Measurements from ENCODE around the gene THRB. TPM values are rescaled to one million over a fixed set of nuclear protein-coding genes. Genes with fewer than 3 reads are reported as not detected.

Gene THRB
- total RNA-seq, 4 donors from 2014 or later = 9.8 to 52.4 (median 31.3) TPM

DNA sequence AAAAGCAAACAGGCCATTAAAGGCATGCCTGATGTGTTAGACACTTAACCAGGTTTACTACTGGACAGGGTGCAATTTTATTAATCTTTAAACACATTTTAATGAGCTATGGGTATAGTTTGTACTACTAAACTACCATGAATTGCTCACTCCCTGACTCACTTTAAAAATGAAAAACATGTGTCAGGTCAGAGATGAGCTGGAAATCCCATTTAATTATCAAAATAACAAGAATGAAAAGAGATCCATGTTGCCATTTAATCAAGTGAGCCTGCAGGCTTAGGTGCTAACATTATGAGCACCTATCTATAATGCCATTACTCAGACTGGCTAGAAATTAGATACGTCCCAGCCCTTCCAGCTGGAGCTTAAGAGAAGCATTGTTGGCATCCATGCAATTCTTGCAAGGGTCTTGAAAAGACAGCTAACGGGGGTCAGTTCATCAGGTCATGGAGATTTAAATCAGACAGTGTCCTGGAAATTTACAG lies 224.4 kb downstream of the THRB start:
- Histone ChIP-seq H3K4me1 (peaks cover 0 to 14% (median 2%) of the 10 kb centered on the region in 4 donors), H3K4me3 (no peak overlapping the region), H3K9me3 (no peaks in the 10 kb centered on the region), H3K27ac (no peak overlapping the region), H3K27me3 (no peaks in the 10 kb centered on the region), H3K36me3 (no peaks in the 10 kb centered on the region)
- TF ChIP-seq, protein P1, sequence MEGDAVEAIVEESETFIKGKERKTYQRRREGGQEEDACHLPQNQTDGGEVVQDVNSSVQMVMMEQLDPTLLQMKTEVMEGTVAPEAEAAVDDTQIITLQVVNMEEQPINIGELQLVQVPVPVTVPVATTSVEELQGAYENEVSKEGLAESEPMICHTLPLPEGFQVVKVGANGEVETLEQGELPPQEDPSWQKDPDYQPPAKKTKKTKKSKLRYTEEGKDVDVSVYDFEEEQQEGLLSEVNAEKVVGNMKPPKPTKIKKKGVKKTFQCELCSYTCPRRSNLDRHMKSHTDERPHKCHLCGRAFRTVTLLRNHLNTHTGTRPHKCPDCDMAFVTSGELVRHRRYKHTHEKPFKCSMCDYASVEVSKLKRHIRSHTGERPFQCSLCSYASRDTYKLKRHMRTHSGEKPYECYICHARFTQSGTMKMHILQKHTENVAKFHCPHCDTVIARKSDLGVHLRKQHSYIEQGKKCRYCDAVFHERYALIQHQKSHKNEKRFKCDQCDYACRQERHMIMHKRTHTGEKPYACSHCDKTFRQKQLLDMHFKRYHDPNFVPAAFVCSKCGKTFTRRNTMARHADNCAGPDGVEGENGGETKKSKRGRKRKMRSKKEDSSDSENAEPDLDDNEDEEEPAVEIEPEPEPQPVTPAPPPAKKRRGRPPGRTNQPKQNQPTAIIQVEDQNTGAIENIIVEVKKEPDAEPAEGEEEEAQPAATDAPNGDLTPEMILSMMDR (IDR thresholded peaks at IDR 0.05) = no peak
- TF ChIP-seq POLR2A (IDR thresholded peaks at IDR 0.05) (no peak), EP300 (IDR thresholded peaks at IDR 0.05; ENCODE audit: low read depth) (no peak), POLR2AphosphoS5 (IDR thresholded peaks at IDR 0.05) (no peak)
- WGBS, 2 donors (ENCODE audit: low coverage in 1 of 2) = 60 to 86% methylated on average over 1 to 2 of the region's 2 CpGs
- intact Hi-C loops (cut with DNase I; ENCODE audit: low total_unique reads) (no loop called here), in situ Hi-C loops (cut with MboI; ENCODE audit: low pct_ligation_motif_present in 1 of 4, low pct_unique_long_range_greater_than_20kb in 1 of 4, low sequenced_read_pairs in 3 of 4) (loop anchor here (25.0 kb wide), 3 partner anchors 217 to 392 kb away; partner anchors contain the start of gene THRB (in 1 of the 4))
- DNase-seq = no peak

DNA sequence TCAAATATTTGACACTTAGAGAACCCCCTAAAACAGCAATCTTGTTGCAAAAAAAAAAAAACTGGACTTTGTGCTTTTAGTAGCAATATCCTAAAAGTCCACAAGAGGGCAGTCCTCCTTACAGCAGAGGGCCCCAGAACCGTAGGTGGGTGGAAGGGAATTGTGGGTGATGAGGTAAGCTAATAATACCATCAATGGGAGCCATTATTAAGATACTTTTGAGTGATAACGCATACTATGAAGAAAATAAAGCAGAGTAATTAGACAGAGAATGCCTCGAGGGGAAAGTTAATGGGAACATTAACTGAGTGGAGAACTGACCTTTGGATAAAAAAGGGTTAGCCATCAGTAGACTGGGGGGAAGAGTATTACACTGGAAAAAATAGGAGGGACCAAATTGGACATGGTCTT lies 229.9 kb downstream of the THRB start:
- no peak for DNase-seq
- WGBS, 2 donors (ENCODE audit: low coverage in 1 of 2) = 38 to 48% methylated on average over 2 to 3 of the region's 3 CpGs
- no peaks in the 10 kb centered on the region for H3K36me3 ChIP-seq
- no peak overlapping the region for H3K4me3 ChIP-seq
- H3K27me3 ChIP-seq = no peaks in the 10 kb centered on the region
- intact Hi-C loops (cut with DNase I; ENCODE audit: low total_unique reads) = loop anchor here (2.0 to 10.0 kb wide), 3 partner anchors 24 to 420 kb away; partner anchors contain the start of gene THRB
- TF ChIP-seq EP300 (IDR thresholded peaks at IDR 0.05; ENCODE audit: low read depth) (no peak), POLR2AphosphoS5 (IDR thresholded peaks at IDR 0.05) (no peak), POLR2A (IDR thresholded peaks at IDR 0.05) (no peak)
- TF ChIP-seq, protein P1 (IDR thresholded peaks at IDR 0.05) = peak; percentile 63 to 82 (median 76)
- no peak overlapping the region for H3K27ac ChIP-seq
- H3K4me1 ChIP-seq = peaks cover 0 to 5% (median 0%) of the 10 kb centered on the region in 4 donors
- in situ Hi-C loops (cut with MboI; ENCODE audit: low pct_ligation_motif_present in 1 of 4, low pct_unique_long_range_greater_than_20kb in 1 of 4, low sequenced_read_pairs in 3 of 4) = loop anchor here (25.0 kb wide), 3 partner anchors 223 to 398 kb away; partner anchors contain the start of gene THRB (in 1 of the 4)
- no peaks in the 10 kb centered on the region for H3K9me3 ChIP-seq

DNA sequence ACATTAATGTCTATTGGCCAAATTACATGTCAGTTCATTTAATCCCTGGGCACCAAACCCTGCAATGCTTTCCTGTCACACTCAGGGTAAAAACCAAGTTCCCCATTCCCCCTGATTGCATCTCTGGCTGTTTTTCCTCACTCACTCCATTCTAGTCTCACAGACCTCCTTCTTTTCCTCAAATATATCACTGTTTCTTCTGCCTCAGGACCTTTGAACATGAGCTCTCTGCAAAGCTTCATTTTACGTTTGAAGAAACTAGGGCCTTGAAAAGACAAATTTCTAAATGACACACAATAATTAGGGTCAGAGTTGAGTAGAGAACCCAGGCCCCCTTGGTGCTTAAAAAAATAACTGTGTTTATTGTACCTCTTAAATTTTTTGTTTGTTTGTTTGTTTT lies 230.6 kb downstream of the THRB start:
- Histone ChIP-seq H3K9me3 (no peaks in the 10 kb centered on the region), H3K27me3 (no peaks in the 10 kb centered on the region), H3K4me3 (no peak overlapping the region), H3K36me3 (no peaks in the 10 kb centered on the region), H3K27ac (no peak overlapping the region), H3K4me1 (peaks cover 0 to 5% (median 2%) of the 10 kb centered on the region in 4 donors)
- in situ Hi-C loops (cut with MboI; ENCODE audit: low pct_ligation_motif_present in 1 of 4, low pct_unique_long_range_greater_than_20kb in 1 of 4, low sequenced_read_pairs in 3 of 4) (loop anchor here (25.0 kb wide), 3 partner anchors 223 to 398 kb away; partner anchors contain the start of gene THRB (in 1 of the 4)), intact Hi-C loops (cut with DNase I; ENCODE audit: low total_unique reads) (loop anchor here (2.0 to 10.0 kb wide), 3 partner anchors 25 to 421 kb away; partner anchors contain the start of gene THRB)
- no peak for DNase-seq
- WGBS, 2 donors (ENCODE audit: low coverage in 1 of 2) = 85 to 91% methylated on average over 1 of the region's 1 CpG
- no peak for TF ChIP-seq POLR2A (IDR thresholded peaks at IDR 0.05)
- TF ChIP-seq POLR2AphosphoS5 (IDR thresholded peaks at IDR 0.05) = no peak
- TF ChIP-seq, protein P1 (IDR thresholded peaks at IDR 0.05) = no peak

DNA sequence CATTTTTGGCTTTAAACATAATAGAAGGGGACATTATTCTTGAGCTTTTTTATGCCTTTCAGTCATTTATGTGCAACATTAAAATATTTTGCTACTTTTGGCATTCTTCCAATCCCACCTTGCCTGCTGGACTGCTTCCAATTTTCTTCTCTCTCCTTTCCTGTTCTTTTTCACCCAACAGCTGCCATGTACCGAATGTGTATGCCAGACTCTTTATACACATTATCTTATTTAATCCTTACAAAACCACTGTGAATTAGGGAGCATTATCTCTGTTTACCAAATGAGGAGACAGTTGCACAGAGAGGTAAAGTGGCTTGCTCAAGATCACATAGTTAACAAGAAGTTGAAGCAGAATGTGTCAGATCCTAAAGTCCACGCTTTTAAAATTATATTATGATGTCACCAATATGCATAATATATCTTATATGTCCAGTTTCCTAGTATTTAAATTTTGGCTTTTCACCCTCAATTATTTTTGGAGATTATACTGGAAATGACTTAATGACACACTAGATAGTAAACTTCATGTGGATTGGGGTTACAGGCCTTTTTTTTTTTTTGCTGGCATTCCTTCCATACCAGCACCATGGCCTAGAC lies 231.5 kb downstream of the THRB start:
- H3K27ac ChIP-seq = no peak overlapping the region
- no peaks in the 10 kb centered on the region for H3K36me3 ChIP-seq
- TF ChIP-seq POLR2A (IDR thresholded peaks at IDR 0.05) (no peak), EP300 (IDR thresholded peaks at IDR 0.05; ENCODE audit: low read depth) (no peak), POLR2AphosphoS5 (IDR thresholded peaks at IDR 0.05) (no peak)
- TF ChIP-seq, protein P1 (IDR thresholded peaks at IDR 0.05) = no peak
- in situ Hi-C loops (cut with MboI; ENCODE audit: low pct_ligation_motif_present in 1 of 4, low pct_unique_long_range_greater_than_20kb in 1 of 4, low sequenced_read_pairs in 3 of 4) = loop anchor here (25.0 kb wide), 3 partner anchors 224 to 399 kb away; partner anchors contain the start of gene THRB (in 1 of the 4)
- intact Hi-C loops (cut with DNase I; ENCODE audit: low total_unique reads) = loop anchor here (10.0 kb wide), 2 partner anchors 232 to 422 kb away; partner anchors contain the start of gene THRB
- H3K27me3 ChIP-seq = no peaks in the 10 kb centered on the region
- no peaks in the 10 kb centered on the region for H3K9me3 ChIP-seq
- WGBS, 2 donors (ENCODE audit: low coverage in 1 of 2) = 46 to 58% methylated on average over 2 of the region's 2 CpGs
- DNase-seq = no peak
- peaks cover 0 to 6% (median 3%) of the 10 kb centered on the region in 4 donors for H3K4me1 ChIP-seq
- H3K4me3 ChIP-seq = no peak overlapping the region
